GM21737 (cell line): ENCODE results near the gene AVL9.
"Not testable (repeated sequence)": the region's sequence is repeated elsewhere in the genome, so short reads cannot be mapped to it uniquely, and the experiment has no call there.

Experiments used
- ATAC-seq: cut with Tn5 transposase; IDR thresholded peaks from one replicate; pipeline ENCODE4 v1.9.1; 2021; ENCODE audit warnings: mild to moderate bottlenecking, moderate library complexity; ENCODE audit not compliant: unreplicated experiment

Gene AVL9

GRCh38 chr7:32586291-32587221 lies 91.3 kb downstream of the AVL9 start:
- no peak for ATAC-seq

GRCh38 chr7:32587411-32587948 lies 92.2 kb downstream of the AVL9 start:
- ATAC-seq = no peak

- no peak for ATAC-seq
These were observed 93.4 kb downstream of the AVL9 start for GRCh38 chr7:32588657-32589056.

- no peak for ATAC-seq
These were observed 96.6 kb downstream of the AVL9 start for GRCh38 chr7:32591938-32592337.

GRCh38 chr7:32592701-32593100 lies 97.4 kb downstream of the AVL9 start:
- no peak for ATAC-seq

- no peak for ATAC-seq
These were observed 99.7 kb downstream of the AVL9 start for GRCh38 chr7:32594965-32595490.

GRCh38 chr7:32601196-32601595 lies 105.9 kb downstream of the AVL9 start:
- not testable (repeated sequence) for ATAC-seq

GRCh38 chr7:32602470-32602869 lies 107.2 kb downstream of the AVL9 start:
- ATAC-seq = no peak

GRCh38 chr7:32603492-32603891 lies 108.2 kb downstream of the AVL9 start:
- not testable (repeated sequence) for ATAC-seq

GRCh38 chr7:32604047-32604446 lies 108.8 kb downstream of the AVL9 start:
- not testable (repeated sequence) for ATAC-seq

- ATAC-seq = no peak
These were observed 109.7 kb downstream of the AVL9 start for GRCh38 chr7:32605032-32605431.

GRCh38 chr7:32609463-32609862 lies 114.2 kb downstream of the AVL9 start:
- ATAC-seq = no peak

- no peak for ATAC-seq
These were observed 116.2 kb downstream of the AVL9 start for GRCh38 chr7:32611201-32612099.

- ATAC-seq = no peak
These were observed 121.3 kb downstream of the AVL9 start for GRCh38 chr7:32616625-32617024.

- no peak for ATAC-seq
These were observed 123.2 kb downstream of the AVL9 start for GRCh38 chr7:32618470-32618869.

- ATAC-seq = no peak
These were observed 123.7 kb downstream of the AVL9 start for GRCh38 chr7:32618987-32619386.

GRCh38 chr7:32619416-32619815 lies 124.1 kb downstream of the AVL9 start:
- ATAC-seq = not testable (repeated sequence)

GRCh38 chr7:32631021-32631420 lies 135.7 kb downstream of the AVL9 start:
- no peak for ATAC-seq

GRCh38 chr7:32631590-32632497 lies 136.6 kb downstream of the AVL9 start:
- not testable (repeated sequence) for ATAC-seq

- ATAC-seq = not testable (repeated sequence)
These were observed 138.2 kb downstream of the AVL9 start for GRCh38 chr7:32633446-32633845.
